Activated CD8-positive, alpha-beta memory T cell treated with anti-CD3 and anti-CD28 coated beads for 24 hours (primary cell): ENCODE measurements around the gene RAD9A.
"Not testable (repeated sequence)": the region's sequence is repeated elsewhere in the genome, so short reads cannot be mapped to it uniquely, and the experiment has no call there.

ENCODE experiments used
- DNase-seq: peaks from one replicate; pipeline ENCODE4 v3.0.0-alpha.2; 2020

RAD9A gene

DNA sequence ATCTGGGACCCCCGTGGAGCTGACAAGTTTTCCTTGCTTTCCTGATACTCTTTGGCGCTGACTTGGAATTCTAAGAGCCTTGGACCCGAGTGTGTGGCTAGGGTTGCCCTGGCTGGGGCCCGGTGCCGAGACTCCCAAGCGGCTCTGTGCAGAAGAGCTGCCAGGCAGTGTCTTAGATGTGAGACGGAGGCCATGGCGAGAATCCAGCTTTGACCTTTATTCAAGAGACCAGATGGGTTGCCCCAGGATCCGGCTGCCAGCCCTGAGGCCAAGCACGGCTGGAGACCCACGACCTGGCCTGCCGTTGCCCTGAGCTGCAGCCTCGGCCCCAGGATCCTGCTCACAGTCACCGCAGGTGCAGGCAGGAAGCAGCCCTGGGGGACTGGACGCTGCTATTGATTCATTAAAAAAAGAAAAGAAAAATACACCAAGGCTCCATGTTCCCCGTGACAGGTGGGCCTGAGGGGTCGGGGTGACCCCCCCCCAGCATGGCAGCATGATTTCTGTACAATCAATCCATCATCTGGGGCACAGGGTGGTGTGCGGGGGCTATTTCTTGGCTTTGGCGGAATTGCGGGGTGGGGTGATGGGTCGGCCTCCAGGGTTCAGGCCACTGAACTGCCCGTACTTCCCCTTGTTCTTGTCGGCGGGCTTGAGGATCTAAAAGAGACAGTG, 6.3 kb downstream of the RAD9A start:
- DNase-seq, result no peak

- DNase-seq, result no peak
Observed at GRCh38 chr11:67398661-67399563, 7.1 kb downstream of the RAD9A start.

- no peak for DNase-seq
Observed at GRCh38 chr11:67400251-67400941, 8.6 kb downstream of the RAD9A start.

DNA sequence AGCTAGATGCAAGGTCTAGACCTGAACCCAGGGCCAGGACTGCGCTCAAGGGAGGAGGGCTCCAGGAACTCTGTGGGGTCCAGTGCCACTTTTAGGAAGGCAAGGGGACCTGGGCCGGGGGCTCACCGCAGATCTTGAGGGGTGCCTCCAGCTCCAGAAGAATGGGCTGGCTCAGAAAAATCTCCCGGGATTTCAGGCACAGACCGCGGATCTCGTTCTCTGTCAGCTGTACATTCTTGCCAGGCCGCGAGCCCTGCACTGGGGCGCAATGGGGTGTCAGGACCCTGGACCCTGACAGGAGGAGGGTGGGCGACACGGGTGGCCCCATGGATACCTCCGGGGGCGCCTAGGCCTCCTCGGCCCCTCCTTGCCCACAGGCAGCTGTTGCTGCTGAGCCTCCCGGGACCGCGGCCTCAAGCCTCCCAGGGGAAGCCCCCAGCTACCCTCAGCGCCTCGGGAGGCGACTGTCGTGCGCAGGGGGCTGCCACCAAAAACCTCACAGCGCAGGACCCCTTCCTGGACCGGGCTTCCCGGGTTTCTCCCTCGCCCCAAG, 9.2 kb downstream of the RAD9A start:
- DNase-seq, result no peak

- DNase-seq, result peak; percentile 98
Observed at GRCh38 chr11:67401495-67402191, 9.9 kb downstream of the RAD9A start, which contains the start of gene PPP1CA. PPP1CA (minus strand) TSS chr11:67401858; CDS start chr11:67401782, 76 bp downstream.

DNA sequence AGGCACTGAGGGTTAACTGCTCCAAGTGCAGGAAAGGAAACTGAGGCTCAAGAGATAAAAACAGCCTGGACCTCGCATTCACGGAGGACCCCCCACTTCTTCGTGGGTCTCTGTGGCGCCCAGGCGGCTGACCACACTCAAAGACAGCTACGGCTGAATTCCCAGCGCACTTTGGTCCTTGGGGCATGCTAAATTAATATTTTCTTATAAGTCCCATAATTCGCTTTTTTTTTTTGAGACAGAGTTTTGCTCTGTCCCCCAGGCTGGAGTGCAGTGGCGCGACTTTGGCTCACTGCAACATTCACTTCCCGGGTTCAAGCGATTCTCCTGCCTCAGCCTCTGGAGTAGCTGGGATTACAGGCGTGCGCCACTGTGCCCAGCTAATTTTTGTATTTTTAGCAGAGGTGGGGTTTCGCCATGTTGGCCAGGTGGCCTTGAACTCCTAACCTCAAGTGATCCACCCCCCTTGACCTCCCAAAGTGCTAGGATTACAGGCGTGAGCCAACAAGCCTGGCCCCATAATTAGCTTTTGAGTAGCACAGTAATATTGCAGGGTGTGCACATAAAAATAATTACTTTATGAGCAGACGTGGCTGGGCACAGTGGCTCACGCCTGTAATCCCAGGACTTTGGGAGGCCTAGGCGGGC, 10.5 kb downstream of the RAD9A start:
- not testable (repeated sequence) for DNase-seq

DNA sequence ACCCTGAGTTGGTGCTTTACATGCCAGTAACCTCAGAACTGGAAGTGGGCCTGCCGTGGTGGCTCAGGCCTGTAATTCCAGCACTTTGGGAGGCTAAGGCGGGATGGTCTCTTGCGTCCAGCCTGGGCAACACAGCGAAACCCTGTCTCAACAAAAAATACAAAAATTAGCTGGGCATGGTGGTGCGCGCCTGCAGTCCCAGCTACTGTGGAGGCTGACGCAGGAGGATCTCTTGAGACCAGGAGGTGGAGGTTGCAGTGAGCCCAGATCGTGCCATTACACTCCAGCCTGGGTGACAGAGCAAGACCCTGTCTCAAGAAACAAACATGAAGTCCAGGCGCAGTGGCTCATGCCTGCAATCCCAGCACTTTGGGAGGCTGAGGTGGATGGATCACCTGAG, 11.3 kb downstream of the RAD9A start:
- not testable (repeated sequence) for DNase-seq

GRCh38 chr11:67404515-67405195, 12.9 kb downstream of the RAD9A start:
- DNase-seq, result peak; percentile 80

DNA sequence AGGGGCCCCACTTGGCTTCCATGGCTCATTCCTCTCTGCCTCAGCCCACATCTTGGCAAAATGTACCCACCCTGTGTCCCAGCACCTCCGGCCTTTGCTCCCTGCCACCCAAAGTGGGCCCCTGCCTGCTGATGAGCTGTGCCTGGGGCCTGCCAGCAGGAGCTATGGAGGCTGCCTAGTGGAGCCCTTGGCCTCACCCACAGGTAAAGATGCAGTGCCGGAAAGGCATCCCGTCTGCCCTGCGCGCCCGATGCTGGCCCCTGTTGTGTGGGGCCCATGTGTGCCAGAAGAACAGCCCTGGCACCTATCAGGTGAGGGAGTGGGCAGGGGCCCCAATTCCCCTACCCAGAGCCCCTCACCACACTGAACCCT, 13.4 kb downstream of the RAD9A start:
- peak; percentile 76 for DNase-seq

GRCh38 chr11:67405688-67406339, 14.0 kb downstream of the RAD9A start:
- peak; percentile 69 for DNase-seq

- peak; percentile 76 for DNase-seq
Observed at GRCh38 chr11:67406420-67406968, 14.7 kb downstream of the RAD9A start.

DNA sequence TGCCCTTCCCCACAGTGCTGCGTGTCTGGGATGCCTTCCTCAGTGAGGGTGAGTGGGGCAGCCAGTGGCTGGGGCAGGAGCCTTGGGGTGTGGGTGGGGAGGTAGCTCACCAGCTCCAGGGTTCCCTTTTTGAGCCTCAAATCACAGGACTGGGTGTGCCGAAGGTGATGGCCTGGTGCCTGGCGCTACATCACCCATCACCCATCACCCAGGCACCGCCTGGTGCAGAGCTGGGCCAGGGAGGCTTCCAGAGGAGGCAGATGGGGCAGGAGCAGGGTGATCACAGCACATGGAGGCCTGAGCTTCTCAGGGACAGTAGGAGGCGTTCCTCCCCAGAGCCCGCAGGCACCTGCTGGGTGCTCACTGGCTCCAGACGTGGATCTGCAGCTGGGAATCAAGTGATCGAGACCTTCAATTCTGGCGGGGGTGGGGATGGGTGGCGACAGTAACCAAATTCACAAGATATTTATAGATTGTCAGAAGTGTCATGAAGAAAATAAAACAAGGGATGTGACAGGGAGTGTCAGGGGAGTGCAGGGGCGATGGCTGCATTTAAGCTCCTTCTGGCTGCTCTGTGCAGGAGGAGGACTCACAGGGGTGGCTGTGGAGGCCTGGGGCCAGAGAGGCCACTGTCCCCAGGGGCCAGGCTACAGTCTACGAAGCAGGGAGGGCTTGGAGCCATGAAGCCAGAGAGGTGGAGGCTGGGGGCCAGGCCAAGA, 15.3 kb downstream of the RAD9A start:
- peak; percentile 80 for DNase-seq

DNA sequence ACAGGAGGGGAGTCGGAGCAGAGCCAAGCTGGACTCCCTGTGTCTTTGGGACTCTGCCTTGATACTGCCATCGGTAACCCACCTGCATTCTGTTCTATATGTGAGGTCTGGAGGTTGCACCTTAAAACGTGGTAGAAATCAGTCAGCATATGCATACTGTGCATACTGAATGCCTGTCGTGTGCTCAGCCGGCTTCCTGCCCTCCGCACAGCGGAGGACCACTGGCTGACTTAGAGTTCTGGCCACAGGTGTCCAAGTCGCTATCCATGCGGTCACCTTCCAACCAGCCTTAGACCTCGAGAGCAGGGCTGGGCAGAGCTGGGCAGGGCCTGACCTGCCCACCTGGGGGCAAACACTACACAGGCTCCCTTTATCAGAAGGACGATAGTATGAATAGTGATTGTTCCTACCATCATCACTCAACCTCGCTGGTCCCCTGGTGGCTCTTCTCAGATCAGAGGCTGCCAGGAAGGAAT, 15.9 kb downstream of the RAD9A start:
- DNase-seq, result no peak

GRCh38 chr11:67408437-67409200, 16.8 kb downstream of the RAD9A start:
- DNase-seq, result peak; percentile 74

- DNase-seq, result peak; percentile 87
Observed at GRCh38 chr11:67409261-67409666, 17.5 kb downstream of the RAD9A start.

DNA sequence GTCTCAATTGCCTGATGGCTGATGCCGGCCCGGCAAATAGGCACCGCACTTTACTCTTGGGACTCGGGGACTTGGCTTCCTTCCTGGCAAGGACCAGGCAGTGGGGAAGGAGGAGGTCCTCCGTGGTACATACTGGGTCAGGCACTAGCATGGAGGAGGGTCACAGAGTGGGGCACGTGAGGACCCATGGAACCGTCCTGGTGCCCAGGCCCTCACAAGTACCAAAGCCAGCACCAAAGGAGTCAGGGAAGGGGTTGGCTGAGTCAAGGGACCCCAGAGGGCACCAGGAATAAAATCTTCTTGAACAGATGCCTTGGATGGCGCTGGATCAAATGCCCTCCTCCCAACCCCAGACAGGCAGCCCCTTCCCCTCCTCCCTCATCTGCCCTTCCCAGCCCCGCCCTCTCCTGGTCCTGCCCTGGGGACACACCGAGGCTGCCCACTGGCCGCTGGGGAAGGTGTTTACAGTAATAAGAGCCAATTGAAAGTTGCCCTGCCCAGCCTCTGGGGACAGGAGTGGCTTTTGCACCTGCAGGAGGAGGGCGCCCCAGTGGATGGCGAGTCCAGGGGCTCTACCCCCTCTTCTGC, 18.1 kb downstream of the RAD9A start:
- peak; percentile 78 for DNase-seq

DNA sequence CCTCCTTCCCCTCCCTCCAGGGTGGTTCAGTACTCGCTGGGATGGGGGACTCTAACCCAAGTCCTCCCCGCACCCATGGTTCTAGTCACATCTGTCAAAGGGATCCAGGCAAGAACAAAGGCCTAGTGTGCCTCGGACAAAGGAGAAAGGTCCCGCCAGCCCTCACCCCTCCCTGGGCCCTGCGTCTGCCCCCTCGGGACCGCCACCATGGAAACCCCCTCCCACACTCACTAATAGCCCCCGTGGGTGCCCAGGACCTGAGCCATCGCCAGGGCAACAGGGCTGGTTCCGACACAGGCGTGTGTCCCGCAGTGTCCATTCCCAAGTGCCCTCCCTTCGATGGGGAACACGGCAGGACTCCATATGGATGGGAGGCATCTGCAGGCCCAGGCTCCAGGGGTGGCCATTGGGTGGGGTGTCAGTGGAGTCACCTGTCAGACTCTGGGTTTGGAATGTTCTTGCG, 18.6 kb downstream of the RAD9A start:
- DNase-seq, result no peak
